Gastroesophageal sphincter (tissue), 4 donors: ENCODE measurements around the gene ACSS1. TPM values are rescaled to one million over a fixed set of nuclear protein-coding genes. Genes with fewer than 3 reads are reported as not detected.

Source experiments
- ATAC-seq: fragments of 150-250 bp; one replicate; pipeline ENCODE4 v1.9.1; 2016; ENCODE audit warnings: mild to moderate bottlenecking, moderate library complexity
- H3K27ac ChIP-seq, 4 donors: fragments of 200-600 bp; sonication (generic) in 3 of 4; 1 replicate in 3 of 4; 2 replicates in 1 of 4; pipeline ENCODE4 v1.5.1; 2016 to 2019
- H3K27me3 ChIP-seq: fragments of 200-600 bp; sonication (generic); one replicate; pipeline ENCODE4 v1.5.1; 2019
- H3K36me3 ChIP-seq, 2 donors: fragments of 200-600 bp; sonication (generic); one replicate each; pipeline ENCODE4 v1.5.1; 2019; ENCODE audit warnings: control low read depth in 1 of 2
- H3K4me1 ChIP-seq, 3 donors: fragments of 200-600 bp; sonication (generic); 1 replicate in 2 of 3; 2 replicates in 1 of 3; pipeline ENCODE4 v1.5.1; 2016 to 2019; ENCODE audit warnings: control low read depth in 2 of 3
- H3K4me3 ChIP-seq, 2 donors: fragments of 200-600 bp; sonication (generic); one replicate each; pipeline ENCODE4 v1.5.1; 2019; ENCODE audit warnings: mild to moderate bottlenecking in 1 of 2, moderate library complexity in 1 of 2
- H3K9me3 ChIP-seq, 3 donors: fragments of 200-600 bp; sonication (generic); one replicate each; pipeline ENCODE4 v1.5.1; 2017 to 2019; ENCODE audit warnings: control low read depth in 2 of 3
- EP300 ChIP-seq: sonication (generic); formaldehyde crosslinking; IDR thresholded peaks from one replicate; pipeline ENCODE4 v1.6.1; 2017; ENCODE audit warnings: antibody characterized with exemption, mild to moderate bottlenecking
- POLR2A ChIP-seq, 2 donors: fragments of 450-650 bp; IDR thresholded peaks; one replicate each; pipeline ENCODE4 v1.6.1; 2017; ENCODE audit warnings: antibody characterized with exemption in 2 of 2, mild to moderate bottlenecking in 2 of 2, moderate library complexity in 1 of 2
- POLR2AphosphoS5 ChIP-seq: sonication (generic); formaldehyde crosslinking; IDR thresholded peaks from one replicate; pipeline ENCODE4 v1.6.1; 2017; ENCODE audit warnings: antibody characterized with exemption
- WGBS, 2 donors: methylation state at CpG; one replicate each; pipeline ENCODE4 v1.1.5; 2018; ENCODE audit warnings: low coverage in 1 of 2; 5-methylcytosine and 5-hydroxymethylcytosine counted together
- total RNA-seq, 4 donors: library from RNA; depleted of rRNA; stranded (reverse); fragments of >200 nt; gene quantifications; one replicate each; pipeline ENCODE4 v1.1.0, GENCODE V29; 2016
- TF ChIP-seq, protein P1 (sequence below), 4 experiments: fragments of 200-600 bp in 2 of 4; fragments of 450-650 bp in 2 of 4; sonication (generic) in 1 of 4; IDR thresholded peaks; one replicate each; pipeline ENCODE4 v1.5.1; 2017 to 2019; ENCODE audit warnings: antibody characterized with exemption in 4 of 4, mild to moderate bottlenecking in 2 of 4, moderate library complexity in 2 of 4

Gene ACSS1
- total RNA-seq, 4 donors from 2014 or later, result 44.7 to 105 (median 61.6) TPM

DNA sequence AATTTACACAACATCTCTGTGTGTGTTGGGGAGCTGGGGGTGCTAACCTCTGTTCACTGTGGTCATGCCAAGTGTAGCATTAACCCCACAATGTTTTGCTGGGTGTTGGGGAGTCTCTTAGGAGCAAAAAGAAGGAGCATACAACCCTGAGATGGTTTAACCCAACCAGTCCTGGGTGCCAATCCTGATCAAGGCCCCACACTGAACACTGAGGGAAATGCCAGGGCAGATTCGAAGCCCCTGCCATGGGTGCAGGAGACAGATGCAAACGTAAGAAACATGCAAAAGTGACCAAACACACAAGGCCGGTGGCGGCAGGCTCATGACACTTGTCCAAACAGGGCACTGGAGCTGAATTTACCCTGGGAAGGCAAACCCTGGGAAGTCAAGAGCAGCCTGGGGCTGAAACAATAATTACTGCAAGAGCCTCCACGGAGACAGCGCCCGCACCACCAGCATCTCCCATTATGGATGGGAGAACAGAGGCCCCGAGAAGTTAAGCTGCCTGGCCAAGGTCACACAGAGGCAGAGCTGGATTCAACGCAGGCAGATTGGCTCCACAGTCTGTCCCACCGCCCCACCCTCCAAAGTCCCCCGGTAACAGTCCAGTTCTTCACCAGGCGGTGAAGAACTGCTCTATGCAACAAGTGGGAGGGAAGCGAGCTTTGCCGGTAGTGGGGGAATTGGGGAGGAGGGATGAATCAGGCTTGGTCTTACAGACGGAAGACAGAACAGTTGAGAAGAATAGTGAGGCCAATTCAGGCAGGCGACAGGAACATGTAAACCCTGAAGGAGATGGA is 8.5 kb downstream of the ACSS1 start:
- Histone ChIP-seq H3K27ac (peak overlapping the region; percentile 22 to 97 (median 96)), H3K27me3 (no peaks in the 10 kb centered on the region), H3K36me3 (peaks cover 0 to 33% of the 10 kb centered on the region in 2 donors), H3K4me3 (peak overlapping the region in 1 of 2 donors; percentile 12), H3K4me1 (peaks cover 19 to 98% (median 72%) of the 10 kb centered on the region in 3 donors), H3K9me3 (no peaks in the 10 kb centered on the region)
- no peak for ATAC-seq
- peak; percentile 83 for TF ChIP-seq POLR2AphosphoS5
- TF ChIP-seq, protein P1, sequence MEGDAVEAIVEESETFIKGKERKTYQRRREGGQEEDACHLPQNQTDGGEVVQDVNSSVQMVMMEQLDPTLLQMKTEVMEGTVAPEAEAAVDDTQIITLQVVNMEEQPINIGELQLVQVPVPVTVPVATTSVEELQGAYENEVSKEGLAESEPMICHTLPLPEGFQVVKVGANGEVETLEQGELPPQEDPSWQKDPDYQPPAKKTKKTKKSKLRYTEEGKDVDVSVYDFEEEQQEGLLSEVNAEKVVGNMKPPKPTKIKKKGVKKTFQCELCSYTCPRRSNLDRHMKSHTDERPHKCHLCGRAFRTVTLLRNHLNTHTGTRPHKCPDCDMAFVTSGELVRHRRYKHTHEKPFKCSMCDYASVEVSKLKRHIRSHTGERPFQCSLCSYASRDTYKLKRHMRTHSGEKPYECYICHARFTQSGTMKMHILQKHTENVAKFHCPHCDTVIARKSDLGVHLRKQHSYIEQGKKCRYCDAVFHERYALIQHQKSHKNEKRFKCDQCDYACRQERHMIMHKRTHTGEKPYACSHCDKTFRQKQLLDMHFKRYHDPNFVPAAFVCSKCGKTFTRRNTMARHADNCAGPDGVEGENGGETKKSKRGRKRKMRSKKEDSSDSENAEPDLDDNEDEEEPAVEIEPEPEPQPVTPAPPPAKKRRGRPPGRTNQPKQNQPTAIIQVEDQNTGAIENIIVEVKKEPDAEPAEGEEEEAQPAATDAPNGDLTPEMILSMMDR (IDR thresholded peaks at IDR 0.05), result no peak
- 16 to 37% methylated on average over 3 to 10 of the region's 16 CpGs for WGBS, 2 donors

DNA sequence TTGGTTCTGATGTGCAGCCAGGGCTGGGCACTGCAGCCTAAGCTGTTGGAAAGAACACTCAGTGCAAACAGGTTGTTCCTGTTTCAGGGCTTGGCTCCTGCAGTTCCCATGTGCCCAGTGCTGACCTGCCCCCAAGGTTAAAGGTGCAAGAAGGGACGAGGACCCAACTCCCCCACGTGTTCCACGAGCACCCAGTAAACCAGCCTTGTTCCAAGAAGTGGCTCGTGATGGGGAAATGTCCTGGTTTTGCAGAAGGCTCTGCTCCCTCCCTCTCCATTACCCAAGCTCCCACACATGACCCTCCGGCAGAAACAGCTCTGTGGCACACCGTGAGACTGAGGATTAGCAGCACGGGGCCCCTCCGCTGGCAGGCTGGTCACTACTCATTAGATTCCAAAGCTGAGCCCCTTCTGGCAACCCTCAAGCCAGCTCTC is 9.4 kb downstream of the ACSS1 start:
- H3K4me1 ChIP-seq, result peaks cover 12 to 98% (median 71%) of the 10 kb centered on the region in 3 donors
- WGBS, 2 donors, result 46% methylated on average over 5 of the region's 8 CpGs; no CpG with 5 or more reads in 1 of the 2 donors

GRCh38 chr20:25047766-25048165 is 10.2 kb downstream of the ACSS1 start:
- no peak overlapping the region for H3K4me3 ChIP-seq
- H3K36me3 ChIP-seq, result peaks cover 0 to 33% of the 10 kb centered on the region in 2 donors
- no peak overlapping the region for H3K27ac ChIP-seq
- peaks cover 11 to 98% (median 73%) of the 10 kb centered on the region in 3 donors for H3K4me1 ChIP-seq
- H3K9me3 ChIP-seq, result no peaks in the 10 kb centered on the region
- WGBS, 2 donors, result 93 to 94% methylated on average over 3 to 6 of the region's 13 CpGs
- TF ChIP-seq POLR2A (IDR thresholded peaks at IDR 0.05), result no peak
- TF ChIP-seq, protein P1 (IDR thresholded peaks at IDR 0.05), result no peak
- no peak for TF ChIP-seq EP300
- TF ChIP-seq POLR2AphosphoS5, result no peak
- ATAC-seq, result no peak
- H3K27me3 ChIP-seq, result no peaks in the 10 kb centered on the region

More for the DNA sequence above, 9.4 kb downstream of the ACSS1 start:
- Histone ChIP-seq H3K4me3 (no peak overlapping the region), H3K27me3 (no peaks in the 10 kb centered on the region), H3K27ac (peak overlapping the region in 3 of 4 donors; percentile 95 to 97 (median 96)), H3K36me3 (peaks cover 0 to 33% of the 10 kb centered on the region in 2 donors), H3K9me3 (no peaks in the 10 kb centered on the region)
- TF ChIP-seq POLR2AphosphoS5 (peak; percentile 54), EP300 (no peak)
- ATAC-seq, result no peak

- peaks cover 8 to 98% (median 73%) of the 10 kb centered on the region in 3 donors for H3K4me1 ChIP-seq
- H3K9me3 ChIP-seq, result no peaks in the 10 kb centered on the region
- ATAC-seq, result no peak
- H3K27me3 ChIP-seq, result no peaks in the 10 kb centered on the region
- H3K27ac ChIP-seq, result no peak overlapping the region
- no peak for TF ChIP-seq POLR2A (IDR thresholded peaks at IDR 0.05)
- TF ChIP-seq POLR2AphosphoS5, result no peak
- TF ChIP-seq EP300, result no peak
- TF ChIP-seq, protein P1 (IDR thresholded peaks at IDR 0.05), result no peak
- peaks cover 0 to 33% of the 10 kb centered on the region in 2 donors for H3K36me3 ChIP-seq
- no peak overlapping the region for H3K4me3 ChIP-seq
- WGBS, 2 donors, result 85 to 98% methylated on average over 4 to 6 of the region's 21 CpGs
Measured at GRCh38 chr20:25046736-25047666, 10.9 kb downstream of the ACSS1 start.

DNA sequence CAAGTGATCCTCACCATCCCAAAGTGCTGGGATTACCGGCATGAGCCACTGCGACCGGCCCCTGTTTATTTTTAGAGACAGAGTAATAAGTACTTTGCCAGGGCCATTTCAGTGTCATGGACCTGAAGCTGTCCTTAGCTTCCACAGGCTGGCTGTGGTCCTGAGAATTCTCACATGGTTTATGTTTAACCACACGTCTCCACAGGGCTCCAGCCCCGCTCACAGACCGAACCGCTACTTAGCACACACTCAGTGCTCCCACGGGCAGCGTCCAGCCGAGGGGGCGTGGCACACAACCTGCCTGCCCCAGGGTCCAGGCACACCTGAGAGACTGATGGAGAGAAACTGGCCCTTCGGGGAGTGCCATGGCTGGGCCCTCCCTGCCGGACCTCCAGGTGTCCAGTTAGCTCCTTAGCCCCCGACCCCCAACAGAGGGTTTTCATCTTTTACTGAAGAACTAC is 11.7 kb downstream of the ACSS1 start:
- H3K27me3 ChIP-seq, result no peaks in the 10 kb centered on the region
- peak overlapping the region in 1 of 4 donors; percentile 11 for H3K27ac ChIP-seq
- H3K9me3 ChIP-seq, result no peaks in the 10 kb centered on the region
- H3K36me3 ChIP-seq, result peaks cover 0 to 33% of the 10 kb centered on the region in 2 donors
- peaks cover 8 to 98% (median 73%) of the 10 kb centered on the region in 3 donors for H3K4me1 ChIP-seq
- H3K4me3 ChIP-seq, result no peak overlapping the region
- TF ChIP-seq EP300 (no peak), POLR2AphosphoS5 (no peak), POLR2A (IDR thresholded peaks at IDR 0.05) (no peak)
- TF ChIP-seq, protein P1 (IDR thresholded peaks at IDR 0.05), result no peak
- ATAC-seq, result no peak
- 73% methylated on average over 3 of the region's 14 CpGs; no CpG with 5 or more reads in 1 of the 2 donors for WGBS, 2 donors
